Measurements from ENCODE around the gene LRRC32.
"Not testable (repeated sequence)": the region's sequence is repeated elsewhere in the genome, so short reads cannot be mapped to it uniquely, and the experiment has no call there.

The LRRC32 gene

DNA sequence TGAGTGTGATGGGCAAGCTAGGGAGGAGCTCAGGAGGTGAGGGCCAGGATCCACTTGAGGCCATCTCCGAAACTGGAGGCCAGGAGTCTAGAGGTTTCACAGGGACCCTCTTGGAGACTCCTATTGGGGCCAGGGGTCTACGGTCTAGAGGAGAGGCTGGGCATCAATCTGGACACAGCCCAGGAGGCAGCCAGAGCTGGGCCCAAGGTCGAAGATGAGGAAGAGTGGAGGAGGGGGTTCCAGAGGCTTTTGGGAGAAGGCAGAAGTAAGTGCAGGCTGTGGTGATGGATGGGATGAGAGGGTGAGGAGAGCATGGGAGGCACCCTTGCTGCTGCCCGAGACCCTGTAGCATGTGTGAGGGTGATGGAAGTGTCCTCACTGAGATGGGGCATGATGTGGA lies 56.6 kb downstream of the LRRC32 start:
- TF ChIP-seq, protein P1, sequence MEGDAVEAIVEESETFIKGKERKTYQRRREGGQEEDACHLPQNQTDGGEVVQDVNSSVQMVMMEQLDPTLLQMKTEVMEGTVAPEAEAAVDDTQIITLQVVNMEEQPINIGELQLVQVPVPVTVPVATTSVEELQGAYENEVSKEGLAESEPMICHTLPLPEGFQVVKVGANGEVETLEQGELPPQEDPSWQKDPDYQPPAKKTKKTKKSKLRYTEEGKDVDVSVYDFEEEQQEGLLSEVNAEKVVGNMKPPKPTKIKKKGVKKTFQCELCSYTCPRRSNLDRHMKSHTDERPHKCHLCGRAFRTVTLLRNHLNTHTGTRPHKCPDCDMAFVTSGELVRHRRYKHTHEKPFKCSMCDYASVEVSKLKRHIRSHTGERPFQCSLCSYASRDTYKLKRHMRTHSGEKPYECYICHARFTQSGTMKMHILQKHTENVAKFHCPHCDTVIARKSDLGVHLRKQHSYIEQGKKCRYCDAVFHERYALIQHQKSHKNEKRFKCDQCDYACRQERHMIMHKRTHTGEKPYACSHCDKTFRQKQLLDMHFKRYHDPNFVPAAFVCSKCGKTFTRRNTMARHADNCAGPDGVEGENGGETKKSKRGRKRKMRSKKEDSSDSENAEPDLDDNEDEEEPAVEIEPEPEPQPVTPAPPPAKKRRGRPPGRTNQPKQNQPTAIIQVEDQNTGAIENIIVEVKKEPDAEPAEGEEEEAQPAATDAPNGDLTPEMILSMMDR (IDR thresholded peaks at IDR 0.05; ENCODE audit: low read depth, low read length): no peak
- DNase-seq (ENCODE audit: extremely low read depth, low read depth): no peak

DNA sequence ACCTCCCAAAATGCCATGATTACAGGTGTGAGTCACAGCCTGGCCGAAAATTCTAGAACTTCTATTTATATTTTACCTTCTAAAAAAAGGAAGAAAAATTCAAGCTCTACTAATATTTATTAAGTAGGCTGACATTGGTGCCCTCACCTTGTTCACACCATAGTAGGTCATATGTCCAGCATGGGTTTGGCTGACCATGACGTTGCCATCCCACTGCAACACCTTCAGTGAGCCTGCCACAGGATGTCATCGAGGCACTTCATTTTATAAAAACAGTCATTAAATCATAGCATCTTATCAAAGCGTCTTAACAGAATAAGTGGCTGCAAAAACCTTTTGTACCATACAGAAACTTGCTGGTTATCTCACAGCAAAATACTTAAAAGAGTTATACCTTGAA lies 58.3 kb downstream of the LRRC32 start:
- TF ChIP-seq, protein P1 (IDR thresholded peaks at IDR 0.05; ENCODE audit: low read depth, low read length): no peak
- no peak for DNase-seq (ENCODE audit: extremely low read depth, low read depth)

DNA sequence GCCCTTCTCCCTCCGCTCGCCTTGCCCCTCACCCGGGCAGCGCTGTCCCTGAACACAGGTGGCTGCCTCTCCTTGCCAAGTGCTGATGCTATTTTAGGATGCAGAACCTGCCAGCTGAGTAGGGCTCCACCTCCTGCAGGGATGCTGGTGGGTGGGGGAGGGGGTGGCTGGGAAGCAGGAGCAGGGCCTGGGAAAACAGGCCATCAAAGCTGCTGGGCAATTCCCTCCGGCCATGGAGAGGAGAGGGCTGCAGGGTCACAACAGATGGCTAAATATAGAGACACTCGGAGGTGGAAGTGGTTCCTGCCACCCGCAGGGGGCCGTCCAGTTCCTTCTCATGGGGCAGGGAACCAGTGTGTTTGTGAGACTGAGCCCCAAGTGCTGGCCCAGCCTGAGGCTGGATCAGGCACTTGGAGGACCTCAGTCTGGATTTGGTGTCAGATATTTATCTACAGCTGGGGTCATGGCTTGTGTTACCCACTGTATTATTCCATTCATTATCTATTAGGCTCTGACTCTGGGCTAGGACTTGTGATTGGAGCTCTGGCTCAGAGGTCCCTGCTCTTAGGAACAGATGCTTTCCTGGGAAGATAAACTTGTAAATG lies 59.6 kb downstream of the LRRC32 start:
- TF ChIP-seq, protein P1 (IDR thresholded peaks at IDR 0.05; ENCODE audit: low read depth, low read length): no peak
- DNase-seq (ENCODE audit: extremely low read depth, low read depth): no peak

- TF ChIP-seq, protein P1 (IDR thresholded peaks at IDR 0.05; ENCODE audit: low read depth, low read length): no peak
- DNase-seq (ENCODE audit: extremely low read depth, low read depth): no peak
Measured at GRCh38 chr11:76610371-76610770, 60.2 kb downstream of the LRRC32 start.

GRCh38 chr11:76609736-76610370 lies 60.7 kb downstream of the LRRC32 start:
- TF ChIP-seq, protein P1 (IDR thresholded peaks at IDR 0.05; ENCODE audit: low read depth, low read length): no peak
- DNase-seq (ENCODE audit: extremely low read depth, low read depth): no peak

- DNase-seq (ENCODE audit: extremely low read depth, low read depth): not testable (repeated sequence)
Measured at GRCh38 chr11:76608879-76609460, 61.6 kb downstream of the LRRC32 start.

DNA sequence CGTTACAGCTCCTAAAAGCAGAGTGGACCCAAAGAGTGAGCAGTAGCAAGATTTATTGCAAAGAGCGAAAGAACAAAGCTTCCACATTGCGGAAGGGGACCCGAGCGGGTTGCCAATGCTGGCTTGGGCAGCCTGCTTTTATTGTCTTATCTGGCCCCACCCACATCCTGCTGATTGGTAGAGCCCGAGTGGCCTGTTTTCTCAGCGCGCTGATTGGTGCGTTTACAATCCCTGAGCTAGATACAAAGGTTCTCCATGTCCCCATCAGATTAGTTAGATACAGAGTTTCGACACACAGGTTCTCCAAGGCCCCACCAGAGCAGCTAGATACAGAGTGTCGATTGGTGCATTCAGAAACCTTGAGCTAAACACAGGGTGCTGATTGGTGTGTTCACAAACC lies 62.3 kb downstream of the LRRC32 start:
- DNase-seq (ENCODE audit: extremely low read depth, low read depth): not testable (repeated sequence)
